Smooth muscle cell of the brain vasculature (primary cell): ENCODE data around the gene PXYLP1.
"Not testable (repeated sequence)": the region's sequence is repeated elsewhere in the genome, so short reads cannot be mapped to it uniquely, and the experiment has no call there.

Source experiments
- DNase-seq: peaks from one replicate; pipeline ENCODE4 v3.0.0-alpha.2; 2012; ENCODE audit warnings: low read depth, low spot score

Gene PXYLP1

DNA sequence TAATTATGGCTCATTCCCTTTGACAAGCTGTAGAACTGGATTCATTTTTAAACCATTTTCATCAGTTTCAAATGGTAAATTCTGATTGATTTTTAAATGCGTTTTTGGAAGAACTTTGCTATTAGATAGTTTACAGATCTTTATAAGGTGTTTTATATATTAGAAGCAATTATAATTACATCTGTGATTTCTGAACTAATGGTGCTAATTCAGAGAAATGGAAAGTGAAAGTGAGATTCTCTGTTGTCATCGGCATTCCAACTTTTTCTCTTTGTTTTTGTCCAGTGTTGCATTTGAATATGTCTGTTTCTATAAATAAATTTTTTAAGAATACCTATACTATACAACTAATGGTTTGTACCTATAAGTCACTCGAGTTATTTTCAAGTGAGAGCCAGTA, 62.7 kb downstream of the PXYLP1 start:
- DNase-seq: no peak

DNA sequence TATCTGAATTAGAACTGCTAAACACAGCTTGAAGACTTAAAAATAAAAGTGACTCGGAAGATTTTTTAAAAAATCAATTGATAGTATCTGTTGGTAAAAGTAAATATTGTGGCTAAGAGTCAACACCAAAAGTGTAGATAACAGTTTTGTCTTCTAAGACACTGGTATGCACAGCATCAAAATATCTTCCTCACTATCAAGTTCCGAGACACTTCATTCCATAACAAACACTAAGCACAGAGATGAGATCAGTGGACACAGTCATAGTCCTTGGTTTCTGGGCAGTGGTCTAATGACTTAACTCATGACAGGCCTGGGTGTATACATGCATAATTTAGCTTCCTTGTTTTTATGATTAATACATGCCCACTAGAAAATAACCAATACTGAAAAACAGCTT, 63.2 kb downstream of the PXYLP1 start:
- DNase-seq: no peak

DNA sequence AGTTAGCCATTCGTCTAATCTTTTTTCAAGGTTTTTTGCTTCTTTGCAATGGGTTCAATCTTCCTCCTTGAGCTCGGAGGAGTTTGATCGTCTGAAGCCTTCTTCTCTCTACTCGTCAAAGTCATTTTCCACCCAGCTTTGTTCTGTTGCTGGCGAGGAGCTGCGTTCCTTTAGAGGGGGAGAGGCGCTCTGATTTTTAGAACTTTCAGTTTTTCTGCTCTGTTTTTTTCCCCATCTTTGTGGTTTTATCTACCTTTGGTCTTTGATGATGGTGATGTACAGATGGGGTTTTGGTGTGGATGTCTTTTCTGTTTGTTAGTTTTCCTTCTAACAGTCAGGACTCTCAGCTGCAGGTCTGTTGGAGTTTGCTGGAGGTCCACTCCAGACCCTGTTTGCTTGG, 68.8 kb downstream of the PXYLP1 start:
- DNase-seq: not testable (repeated sequence)

DNA sequence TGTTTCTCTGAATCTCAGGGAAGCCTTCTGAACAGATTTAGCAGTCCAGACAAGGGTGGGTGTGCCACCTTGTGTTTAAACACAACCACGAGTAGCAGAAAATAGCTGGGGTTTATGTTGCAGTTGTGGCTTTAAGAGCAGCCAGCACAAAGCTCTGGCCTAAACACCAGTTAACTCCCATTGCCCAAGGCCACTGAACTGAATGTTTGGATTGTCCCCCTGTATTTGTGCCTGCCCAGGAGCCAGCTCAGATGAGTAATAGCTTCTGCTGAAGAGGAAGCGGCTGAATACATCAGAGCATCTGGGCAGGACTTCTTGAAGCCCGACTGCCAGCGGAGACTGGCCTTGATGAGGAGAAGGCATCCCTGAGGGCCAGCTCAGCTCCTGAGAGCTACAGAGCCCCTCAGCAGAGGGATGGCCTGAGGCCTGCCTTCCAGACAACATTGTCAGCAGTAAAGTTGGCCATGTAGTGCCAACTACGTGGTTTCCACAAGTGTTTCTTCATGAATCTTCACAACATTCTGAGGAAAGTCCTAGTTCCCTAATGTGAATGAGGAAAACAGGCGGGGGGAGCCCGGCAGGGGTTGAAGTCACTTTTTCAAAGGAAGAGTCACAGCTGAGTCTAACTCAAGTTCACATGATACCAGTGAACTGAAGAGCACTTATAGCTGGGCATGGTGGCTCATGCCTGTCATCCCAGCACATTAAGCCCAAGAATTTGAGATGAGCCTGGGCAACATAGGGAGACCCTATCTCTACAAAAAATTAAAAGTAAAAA, 70.9 kb downstream of the PXYLP1 start:
- no peak for DNase-seq

DNA sequence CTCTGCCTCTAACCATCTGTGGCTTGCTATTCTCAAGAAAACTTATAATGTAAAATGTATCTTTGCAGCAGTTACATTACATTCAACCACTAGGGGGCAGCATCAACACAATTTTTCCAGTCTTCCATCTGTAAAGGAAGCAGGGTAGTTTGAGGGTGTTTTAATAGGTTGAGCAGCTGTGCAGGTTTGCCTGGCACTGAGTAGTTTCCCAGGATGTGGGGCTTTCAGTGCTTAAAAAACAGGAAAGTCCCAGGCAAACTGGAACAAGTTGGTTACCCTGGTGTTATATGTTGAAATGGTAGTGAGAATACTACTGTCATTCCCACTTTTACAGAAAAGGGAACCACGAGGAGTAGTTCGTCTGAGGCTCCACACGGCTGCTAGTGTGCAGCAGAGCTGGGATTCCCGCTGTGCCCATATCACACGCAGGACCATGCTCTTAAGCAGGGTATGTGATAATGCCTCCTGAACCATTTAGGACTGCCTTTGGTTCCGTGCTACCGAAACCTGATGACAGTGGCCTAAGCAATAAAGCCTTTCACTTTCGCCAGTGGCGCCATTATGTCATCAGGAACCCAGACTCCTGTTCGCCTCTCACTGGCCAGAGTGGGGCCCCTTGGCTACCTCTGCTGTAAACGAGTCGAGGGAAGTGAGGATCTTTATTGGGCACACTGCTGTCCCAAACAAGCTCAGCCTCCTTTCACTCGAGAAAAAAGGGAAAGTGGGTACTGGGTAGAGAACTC, 72.0 kb downstream of the PXYLP1 start:
- no peak for DNase-seq

DNA sequence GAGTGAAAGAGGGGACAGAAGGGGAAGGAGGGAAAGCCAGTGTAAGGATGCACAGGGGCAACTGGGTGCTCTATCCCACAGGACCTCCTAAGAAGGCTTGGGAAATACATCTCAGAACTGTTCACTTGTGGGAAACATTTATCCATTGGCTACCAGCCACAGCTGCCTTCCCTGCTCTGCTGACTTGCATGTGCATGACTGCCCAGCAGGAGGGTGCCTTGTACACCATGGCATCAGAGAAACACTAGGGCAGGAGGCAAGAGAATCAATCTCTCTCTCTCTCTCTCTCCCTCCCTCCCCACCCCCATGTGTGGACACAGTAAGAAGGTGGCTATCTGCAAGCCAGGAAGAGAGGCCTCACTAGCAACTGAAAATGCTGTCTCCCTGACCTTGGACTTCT, 73.8 kb downstream of the PXYLP1 start:
- no peak for DNase-seq

DNA sequence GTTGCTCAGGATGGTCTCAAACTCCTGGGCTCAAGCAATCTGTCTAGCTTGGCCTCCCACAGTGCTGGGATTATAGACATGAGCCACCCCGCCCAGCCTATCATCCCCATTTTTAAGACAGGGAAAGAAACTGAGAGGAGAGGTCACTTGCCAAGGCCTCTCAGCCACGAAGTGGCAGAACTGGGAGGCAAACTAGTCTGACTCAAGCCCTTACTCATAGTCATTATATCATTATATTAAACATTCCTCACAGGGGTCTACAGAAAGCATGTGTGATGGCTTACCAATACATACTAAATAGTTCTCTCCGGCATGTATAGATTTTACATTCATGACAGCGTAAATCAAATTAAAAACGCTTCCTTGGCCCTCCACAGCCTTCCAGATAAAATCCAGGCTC, 74.7 kb downstream of the PXYLP1 start:
- no peak for DNase-seq

DNA sequence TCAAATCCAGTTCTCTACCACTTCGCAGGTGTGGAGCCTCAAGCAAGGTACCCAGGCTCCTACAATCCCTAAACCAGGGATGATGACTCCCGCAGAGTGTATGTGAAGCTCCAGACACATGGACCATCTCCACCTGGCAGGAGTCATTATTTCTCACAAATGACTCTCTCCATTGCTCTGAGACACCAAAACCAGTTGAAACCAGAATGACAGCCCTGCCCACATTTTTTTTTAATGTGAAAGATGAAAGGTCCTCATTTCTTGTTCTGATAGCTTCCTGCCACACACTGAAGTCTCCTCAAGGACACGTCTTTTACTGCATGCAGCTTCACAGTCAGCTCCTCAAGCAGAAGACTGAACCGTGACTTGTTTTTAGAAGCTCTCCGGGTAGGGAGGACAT, 75.3 kb downstream of the PXYLP1 start:
- no peak for DNase-seq

DNA sequence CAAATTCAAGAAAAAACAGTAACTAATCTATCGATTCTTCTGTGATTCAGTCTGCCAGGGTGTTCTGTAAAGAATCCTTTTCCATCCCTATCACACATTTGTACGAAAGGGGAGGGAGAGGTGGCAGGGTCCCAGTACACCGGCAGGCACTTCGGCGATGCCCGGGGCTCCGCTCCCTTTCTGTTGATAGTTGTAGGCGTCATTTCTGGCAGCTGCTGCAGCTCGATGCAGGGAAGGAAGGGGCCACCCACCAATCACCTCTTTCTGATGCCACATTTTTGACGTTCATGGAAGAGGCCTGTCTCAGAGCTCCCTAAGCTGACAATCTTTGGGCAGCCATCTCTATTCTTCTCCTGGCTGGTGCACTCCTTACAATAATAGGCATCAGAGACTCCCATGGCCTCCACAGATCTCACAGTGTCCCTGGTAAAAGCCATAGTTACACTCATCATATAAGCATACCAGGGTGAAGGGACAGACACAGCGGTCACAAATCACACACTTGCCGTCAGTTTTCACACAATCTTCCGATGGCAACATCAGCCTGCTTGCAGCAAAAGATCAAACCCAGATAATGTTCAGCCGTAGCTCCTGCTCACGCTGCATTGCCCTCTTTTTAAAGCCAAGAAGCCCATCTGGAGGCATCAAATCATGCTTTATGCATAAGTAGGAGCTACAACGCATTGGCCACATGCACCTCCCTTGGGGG, 75.9 kb downstream of the PXYLP1 start:
- no peak for DNase-seq

DNA sequence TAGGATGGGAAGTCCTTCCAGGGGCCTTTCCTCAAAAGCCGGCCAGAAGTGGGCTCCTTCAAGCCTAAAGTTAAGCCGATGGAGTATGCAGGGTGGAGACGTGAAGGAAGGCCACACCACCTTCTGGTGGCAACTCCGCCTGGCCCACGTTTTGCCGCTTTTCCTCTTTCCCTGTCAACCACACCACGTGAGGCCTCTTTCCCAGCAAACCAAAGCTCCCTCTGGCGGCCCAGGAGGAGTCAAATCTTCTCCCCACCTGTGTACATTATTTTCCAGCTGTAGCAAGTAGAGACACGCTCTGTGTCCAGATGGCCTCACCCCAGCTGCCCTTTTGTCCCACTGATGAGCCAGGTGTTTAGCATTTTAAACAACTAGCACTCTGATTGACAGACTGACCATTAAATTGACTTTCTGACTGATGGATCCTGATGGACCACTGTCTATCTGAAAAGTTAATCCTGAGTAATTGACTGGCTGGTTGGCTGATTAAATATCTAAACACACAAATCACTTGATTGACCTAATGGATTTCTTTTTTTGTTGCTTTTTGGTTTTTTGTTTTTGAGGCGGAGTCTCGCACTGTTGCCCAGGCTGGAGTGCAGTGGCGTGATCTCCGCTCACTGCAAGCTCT, 77.1 kb downstream of the PXYLP1 start:
- no peak for DNase-seq

DNA sequence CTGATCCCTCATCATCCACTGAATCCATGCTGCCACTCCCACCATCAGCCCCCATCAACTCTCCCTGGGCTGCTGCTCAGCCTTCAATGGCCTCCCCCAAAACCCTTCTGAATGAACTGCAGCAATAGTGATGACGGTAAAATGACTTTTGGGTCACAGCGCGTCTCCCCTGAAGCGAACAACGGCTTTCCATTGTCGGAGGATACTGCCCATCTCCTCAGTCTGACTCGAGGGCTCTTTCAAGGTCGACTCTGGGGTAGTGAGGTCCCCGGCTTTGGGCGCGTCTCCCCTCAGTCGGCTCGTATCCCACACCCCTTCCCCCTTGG, 79.5 kb downstream of the PXYLP1 start:
- no peak for DNase-seq

DNA sequence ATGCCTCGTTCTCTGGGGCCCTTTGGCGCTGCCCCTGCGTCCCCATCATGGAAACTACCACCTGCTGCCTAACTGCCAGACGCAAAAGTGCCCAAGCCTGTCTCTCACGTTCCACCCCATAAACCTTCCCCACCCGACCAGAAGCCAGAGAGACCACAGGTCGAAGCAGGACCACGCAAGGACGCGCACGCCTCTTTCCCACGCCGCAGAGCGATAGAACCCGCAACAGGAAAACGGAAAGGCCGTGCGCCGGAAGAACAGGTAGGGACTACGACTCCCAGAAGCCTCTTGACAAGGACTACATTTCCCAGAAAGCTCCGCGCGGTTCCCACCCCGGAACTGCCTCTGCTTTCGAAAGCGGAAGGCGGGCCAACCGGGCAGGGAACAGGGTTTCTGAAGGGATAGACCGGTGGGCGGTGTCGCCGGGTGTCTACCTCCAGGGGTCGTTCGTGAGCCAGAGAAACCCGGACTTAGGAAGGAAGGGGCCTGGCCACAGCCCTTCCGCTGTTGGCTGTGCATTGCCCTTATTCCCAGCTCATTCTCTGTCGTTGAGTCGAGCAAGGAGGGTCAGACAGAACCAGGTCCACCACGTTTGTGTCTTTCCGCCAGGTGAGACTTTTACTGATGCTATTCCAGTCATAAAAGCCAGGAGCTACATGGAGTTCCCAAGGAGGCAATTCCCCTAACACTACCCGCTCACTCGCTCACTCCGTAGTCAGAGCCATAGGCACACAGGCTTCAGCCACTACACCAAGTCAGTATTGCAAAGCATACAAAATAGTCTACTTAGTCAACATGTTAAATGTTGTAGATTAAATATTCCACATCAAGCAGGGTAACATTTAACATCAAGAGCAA, 80.1 kb downstream of the PXYLP1 start:
- peak; percentile 93 for DNase-seq

DNA sequence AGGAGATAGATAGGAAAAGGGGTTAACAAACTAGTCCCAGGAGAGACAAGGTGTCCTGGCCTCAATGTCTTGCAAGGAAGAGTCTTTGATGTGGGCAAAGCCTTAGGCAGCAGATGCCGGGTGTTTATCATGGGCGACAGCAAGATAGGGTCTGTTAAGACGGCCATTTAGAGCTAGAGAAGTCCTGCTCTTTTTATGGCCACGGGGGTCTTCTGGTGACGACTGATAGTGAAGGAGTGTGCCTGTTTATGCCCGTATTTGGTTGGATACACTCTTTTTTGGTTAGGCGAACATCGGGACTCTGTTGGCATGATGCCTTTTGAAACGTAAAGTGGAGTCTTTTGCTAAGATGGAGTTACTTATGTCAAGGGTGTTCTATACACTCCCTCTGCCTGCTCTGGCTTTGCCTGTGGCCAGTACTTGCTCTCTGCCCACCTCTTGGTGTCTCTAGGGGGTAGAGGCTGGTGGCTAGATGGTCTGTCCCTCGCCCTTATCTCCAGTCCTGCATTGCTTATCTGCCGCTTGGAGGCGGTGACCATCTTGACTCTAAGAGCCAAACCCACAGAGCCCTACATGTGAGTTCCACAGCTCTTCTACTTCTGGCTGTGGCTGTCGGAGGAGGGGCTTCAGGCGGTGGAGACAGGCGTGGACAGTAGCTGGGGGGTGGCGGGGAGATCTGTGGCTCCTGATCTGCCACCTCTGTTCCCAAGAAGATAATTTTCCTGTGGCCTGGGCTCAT, 80.9 kb downstream of the PXYLP1 start:
- no peak for DNase-seq

DNA sequence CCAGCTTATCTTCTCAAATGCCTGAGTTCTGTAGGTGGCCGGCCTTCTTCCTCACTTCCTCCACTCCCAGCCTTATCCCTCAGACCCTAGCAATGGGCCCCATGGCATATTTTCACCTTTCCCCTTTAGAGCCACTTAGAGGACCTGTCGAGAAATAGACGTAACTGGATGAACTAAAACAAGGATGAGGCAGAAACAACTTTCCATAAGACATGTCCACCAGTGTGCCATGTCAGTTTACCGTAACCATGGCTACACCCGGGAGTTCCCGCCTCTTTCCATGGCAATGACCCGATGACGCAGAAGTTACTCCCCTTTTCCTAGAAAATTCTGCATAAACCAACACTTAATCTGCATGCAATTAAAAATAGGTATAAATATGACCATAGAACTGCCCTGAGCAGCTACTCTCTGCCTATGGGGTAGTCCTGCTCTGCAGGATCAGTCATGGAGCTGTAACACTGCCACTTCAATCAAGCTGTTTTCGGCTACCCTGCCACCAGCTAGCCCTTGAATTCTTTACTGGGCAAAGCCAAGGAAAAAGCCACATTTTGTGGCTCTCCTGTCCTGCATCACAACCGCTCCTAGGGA, 81.6 kb downstream of the PXYLP1 start:
- no peak for DNase-seq

DNA sequence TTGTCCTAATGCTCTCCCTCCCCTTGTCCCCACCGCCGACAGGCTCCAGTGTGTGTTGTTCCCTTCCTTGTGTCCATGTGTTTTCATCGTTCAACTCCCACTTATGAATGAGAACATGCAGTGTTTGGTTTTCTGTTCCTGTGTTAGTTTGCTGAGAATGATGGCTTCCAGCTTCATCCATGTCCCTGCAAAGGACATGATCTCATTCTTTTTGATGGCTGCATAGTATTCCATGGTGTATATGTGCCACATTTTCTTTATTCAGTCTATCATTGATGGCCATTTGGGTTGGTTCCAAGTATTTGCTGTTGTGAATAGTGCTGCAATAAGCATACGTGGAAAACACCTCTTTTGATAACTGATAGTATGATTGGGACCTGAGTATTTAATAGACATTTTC, 82.8 kb downstream of the PXYLP1 start:
- not testable (repeated sequence) for DNase-seq

DNA sequence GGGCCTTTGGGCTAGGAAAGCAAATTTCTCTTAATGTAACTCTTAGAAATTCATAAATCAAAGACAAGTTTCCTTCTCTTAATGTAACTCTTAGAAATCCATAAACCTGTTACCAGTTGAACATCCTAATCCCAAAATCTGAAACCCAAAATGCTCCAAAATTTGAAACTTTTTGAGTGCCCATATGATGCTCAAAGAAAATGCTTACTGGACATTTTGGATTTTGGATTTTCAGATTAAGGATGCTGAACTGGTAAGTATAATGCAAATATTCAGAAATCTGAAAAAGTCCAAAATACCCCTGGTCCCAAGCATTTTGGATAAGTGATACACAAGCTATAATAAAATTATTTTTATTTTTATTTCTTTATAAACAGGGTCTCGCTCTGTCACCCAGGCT, 85.2 kb downstream of the PXYLP1 start:
- no peak for DNase-seq

DNA sequence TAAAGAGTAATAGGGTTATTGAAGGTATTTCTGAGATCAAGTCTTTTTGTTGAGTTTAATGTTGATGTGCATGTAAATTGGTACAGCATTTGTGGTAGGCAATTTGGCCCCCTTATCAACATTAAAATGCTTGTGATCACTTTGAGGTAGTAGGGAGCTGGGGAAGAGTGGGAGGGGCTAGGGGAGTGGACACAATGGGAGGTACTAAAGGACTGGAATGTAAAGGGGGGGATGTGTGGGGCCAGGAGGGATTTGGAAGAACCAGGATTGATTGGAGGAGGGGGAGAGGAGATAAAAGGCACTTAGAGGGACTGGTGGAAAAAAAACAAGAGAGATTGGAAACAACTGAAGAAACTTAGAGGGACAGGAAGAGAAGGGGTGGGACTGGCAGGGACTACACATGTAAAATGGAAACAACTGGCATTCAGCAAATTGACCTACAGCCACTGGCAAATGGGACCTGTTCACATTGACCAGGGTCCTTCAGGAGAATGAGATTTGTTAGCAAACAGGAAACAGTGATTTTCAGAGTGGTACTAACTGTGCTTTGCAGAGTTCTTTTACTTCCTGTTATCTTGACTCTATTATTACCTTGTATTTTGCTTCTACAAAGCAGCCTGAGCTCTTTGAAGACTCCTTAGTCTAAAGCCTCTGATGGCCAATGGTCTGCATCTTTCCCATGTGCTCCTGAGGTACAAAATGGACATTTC, 88.9 kb downstream of the PXYLP1 start:
- DNase-seq: no peak

DNA sequence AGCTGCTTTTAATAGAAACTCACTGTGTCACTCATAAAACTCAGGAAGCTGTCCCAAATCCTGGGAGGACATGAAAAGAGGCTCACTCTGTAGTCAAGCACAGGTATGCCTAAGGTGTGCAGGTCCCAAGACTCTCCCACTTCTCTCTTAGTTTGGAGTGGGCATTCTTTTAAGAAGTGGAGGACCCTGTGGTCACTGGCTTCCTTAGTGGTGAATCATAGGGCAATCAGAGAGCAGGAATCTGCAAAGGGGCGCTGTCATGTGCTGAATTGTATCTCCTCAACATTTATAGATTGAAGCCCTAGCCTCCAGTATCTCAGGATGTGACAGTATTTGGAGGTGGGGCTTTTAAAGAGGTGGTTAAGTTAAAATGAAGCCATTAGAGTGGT, 89.5 kb downstream of the PXYLP1 start:
- DNase-seq: no peak

DNA sequence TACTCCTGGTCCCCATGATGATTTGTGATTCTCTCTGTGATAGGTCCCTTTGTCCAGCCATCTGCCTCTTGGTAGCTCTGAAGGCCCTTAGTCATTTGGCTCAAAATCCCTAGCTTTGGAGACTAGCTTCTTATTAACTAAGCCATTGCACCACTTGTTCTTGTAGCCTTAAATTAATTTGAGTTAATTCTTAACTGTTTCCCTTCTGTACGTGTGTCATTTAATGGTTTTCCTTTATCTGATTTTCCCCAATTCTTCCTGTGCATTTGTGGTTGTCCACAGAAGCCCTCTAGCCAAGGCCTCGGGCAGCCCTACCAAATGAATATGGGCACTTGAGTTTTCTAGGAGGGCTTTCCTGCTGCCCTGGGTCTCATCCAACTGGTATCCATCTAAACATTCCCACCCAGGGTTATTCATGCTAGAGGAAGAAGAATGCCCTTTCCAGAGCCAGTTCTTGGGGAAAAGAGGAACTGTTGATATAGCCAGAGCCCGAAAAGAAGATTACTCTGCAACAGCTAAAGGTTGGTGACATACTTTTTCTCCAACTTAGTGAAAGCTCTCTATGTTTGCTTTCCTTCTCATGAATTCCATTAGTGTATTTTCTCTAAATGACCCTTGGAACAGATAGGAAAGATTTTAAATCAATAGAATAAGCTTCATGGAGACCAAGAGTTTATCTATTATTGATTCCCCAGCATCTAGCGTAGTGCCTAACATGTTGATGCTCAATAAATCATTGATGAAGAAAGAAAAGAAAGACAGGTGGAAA, 92.5 kb downstream of the PXYLP1 start:
- no peak for DNase-seq
